SK-N-SH (cell line): ENCODE results near the gene THUMPD3. TPM values are rescaled to one million over a fixed set of nuclear protein-coding genes. Genes with fewer than 3 reads are reported as not detected.

Source experiments
- CTCF ChIA-PET: fragments of 300-600, 350-600 bp; formaldehyde crosslinking; extraction: SDS; loops from one replicate; lab custom pipeline; 2021; lab: Yijun Ruan, JAX
- POLR2A ChIA-PET: fragments of 350-600 bp; sonication (Branson Sonifier 250); formaldehyde crosslinking; extraction: SDS; loops from one replicate; lab custom pipeline; 2020; ENCODE audit warnings: antibody characterized with exemption, inconsistent platforms; lab: Yijun Ruan, JAX
- DNase-seq: peaks from one replicate; pipeline ENCODE4 v3.0.0; 2012
- H2AFZ ChIP-seq: fragments of 200-600 bp; sonication (generic); 2 replicates; pipeline ENCODE4 v1.8.1; 2016; ENCODE audit warnings: antibody characterized with exemption, mild to moderate bottlenecking, low read depth
- H3F3A ChIP-seq: fragments of 200-600 bp; sonication (generic); replicated peaks from 2 replicates; pipeline ENCODE3; 2016; ENCODE audit warnings: antibody characterized with exemption, mild to moderate bottlenecking; ENCODE audit not compliant: insufficient read depth
- H3K27ac ChIP-seq, 2 experiments: fragments of 200-500 bp in 1 of 2; fragments of 200-600 bp in 1 of 2; sonication (Bioruptor generic) in 1 of 2; sonication (generic), shearing (Covaris generic) in 1 of 2; 2 replicates each; pipeline versions ENCODE4 v1.5.1 to v1.6.1; 2014 to 2016; ENCODE audit warnings: low read depth in 2 of 2, inconsistent platforms in 1 of 2, low read length in 1 of 2, mild to moderate bottlenecking in 1 of 2, mixed read lengths in 1 of 2
- H3K27me3 ChIP-seq: fragments of 200-600 bp; sonication (generic), shearing (Covaris generic); 2 replicates; pipeline ENCODE4 v1.6.1; 2016; ENCODE audit warnings: mixed run types; ENCODE audit not compliant: insufficient read depth
- H3K36me3 ChIP-seq, 2 experiments: fragments of 200-500 bp in 1 of 2; fragments of 200-600 bp in 1 of 2; sonication (Bioruptor generic) in 1 of 2; sonication (generic) in 1 of 2; replicated peaks in 1 of 2; 2 replicates each; pipeline versions ENCODE3 to v1.5.1; 2014 to 2016; ENCODE audit warnings: low read length in 1 of 2, mild to moderate bottlenecking in 1 of 2; ENCODE audit not compliant: insufficient read depth in 2 of 2, control insufficient read depth in 1 of 2
- H3K4me1 ChIP-seq, 2 experiments: fragments of 200-500 bp in 1 of 2; fragments of 200-600 bp in 1 of 2; sonication (Bioruptor generic) in 1 of 2; sonication (generic), shearing (Covaris generic) in 1 of 2; 2 replicates each; pipeline versions ENCODE4 v1.5.1 to v1.6.1; 2014 to 2016; ENCODE audit warnings: low read depth in 1 of 2, low read length in 1 of 2, mixed run types in 1 of 2; ENCODE audit not compliant: insufficient read depth in 2 of 2, control insufficient read depth in 1 of 2
- H3K4me2 ChIP-seq: fragments of 200-600 bp; sonication (generic), shearing (Covaris generic); 2 replicates; pipeline ENCODE4 v1.6.1; 2017; ENCODE audit warnings: mixed run types
- H3K4me3 ChIP-seq, 2 experiments: fragments of 200-500 bp in 1 of 2; fragments of 200-600 bp in 1 of 2; sonication (Bioruptor generic) in 1 of 2; sonication (generic), shearing (Covaris generic) in 1 of 2; 2 replicates each; pipeline versions ENCODE4 v1.5.1 to v1.8.1; 2014 to 2016; ENCODE audit warnings: low read depth in 2 of 2, inconsistent platforms in 1 of 2, low read length in 1 of 2, mild to moderate bottlenecking in 1 of 2, mixed read lengths in 1 of 2, moderate library complexity in 1 of 2
- H3K79me2 ChIP-seq: fragments of 200-600 bp; sonication (generic); 2 replicates; pipeline ENCODE4 v1.8.1; 2017; ENCODE audit warnings: mild to moderate bottlenecking; ENCODE audit not compliant: insufficient read depth
- H3K9ac ChIP-seq: fragments of 200-600 bp; sonication (generic); 2 replicates; pipeline ENCODE4 v1.6.1; 2017; ENCODE audit warnings: mixed run types
- H3K9me2 ChIP-seq: fragments of 200-600 bp; sonication (generic); 2 replicates; pipeline ENCODE4 v1.6.1; 2017; ENCODE audit warnings: mixed run types
- H3K9me3 ChIP-seq: fragments of 200-600 bp; sonication (generic); 2 replicates; pipeline ENCODE4 v1.6.1; 2017; ENCODE audit warnings: mixed run types, mild to moderate bottlenecking, moderate library complexity
- H4K20me1 ChIP-seq: fragments of 200-600 bp; sonication (generic); 2 replicates; pipeline ENCODE4 v1.6.1; 2017; ENCODE audit warnings: mild to moderate bottlenecking, mixed run types; ENCODE audit not compliant: insufficient read depth
- EP300 ChIP-seq, 2 experiments: IDR thresholded peaks; 2 replicates each; pipeline versions ENCODE4 v1.4.0 to v1.6.1; 2012; ENCODE audit warnings: borderline replicate concordance in 1 of 2, low read depth in 1 of 2, low read length in 1 of 2
- FOSL2 ChIP-seq: IDR thresholded peaks from 2 replicates; pipeline ENCODE4 v1.4.0; 2012; ENCODE audit warnings: low read depth, mild to moderate bottlenecking, moderate library complexity, borderline replicate concordance
- FOXM1 ChIP-seq: IDR thresholded peaks from 2 replicates; pipeline ENCODE4 v1.4.0; 2012; ENCODE audit warnings: low read depth, mild to moderate bottlenecking
- JUND ChIP-seq: IDR thresholded peaks from 2 replicates; pipeline ENCODE4 v1.4.0; 2012
- NFIC ChIP-seq: IDR thresholded peaks from 2 replicates; pipeline ENCODE4 v1.4.0; 2012; ENCODE audit warnings: borderline replicate concordance
- POLR2AphosphoS5 ChIP-seq: IDR thresholded peaks from 2 replicates; pipeline ENCODE4 v1.6.1; 2012; ENCODE audit warnings: low read depth, low read length
- RCOR1 ChIP-seq: fragments of 150-350 bp; IDR thresholded peaks from 2 replicates; pipeline ENCODE4 v1.6.1; 2017; ENCODE audit warnings: antibody characterized with exemption, low read length
- RFX5 ChIP-seq: IDR thresholded peaks from 2 replicates; pipeline ENCODE4 v1.6.1; 2012; ENCODE audit warnings: mild to moderate bottlenecking, improper control_type of control experiment, low read length
- RXRA ChIP-seq: IDR thresholded peaks from 2 replicates; pipeline ENCODE4 v1.4.0; 2012; ENCODE audit warnings: low read depth, mild to moderate bottlenecking, borderline replicate concordance
- SIN3A ChIP-seq: IDR thresholded peaks from 2 replicates; pipeline ENCODE4 v1.6.1; 2012; ENCODE audit warnings: low read depth, mild to moderate bottlenecking, low read length, moderate library complexity, borderline replicate concordance
- TCF12 ChIP-seq: IDR thresholded peaks from 2 replicates; pipeline ENCODE4 v1.4.0; 2012
- TEAD4 ChIP-seq: IDR thresholded peaks from 2 replicates; pipeline ENCODE4 v1.4.0; 2012; ENCODE audit warnings: mild to moderate bottlenecking, borderline replicate concordance; ENCODE audit not compliant: insufficient read depth
- ZBTB33 ChIP-seq: IDR thresholded peaks from 2 replicates; pipeline ENCODE4 v1.4.0; 2012; ENCODE audit warnings: low read depth, borderline replicate concordance
- WGBS: methylation state at CpG from one replicate; pipeline ENCODE4 v1.1.6; 2017; ENCODE audit warnings: low lambda C conversion rate; 5-methylcytosine and 5-hydroxymethylcytosine counted together
- polyA plus RNA-seq, 3 experiments: library from polyadenylated mRNA; depleted of rRNA; stranded (reverse); fragments of >200 nt; gene quantifications; 2 replicates each; pipeline ENCODE4 v1.2.3, GENCODE V29; 2012
- TF ChIP-seq, protein P1 (sequence below): IDR thresholded peaks from 2 replicates; pipeline ENCODE4 v1.4.0; 2012; ENCODE audit warnings: low read depth
- TF ChIP-seq, protein P2 (sequence below): IDR thresholded peaks from 2 replicates; pipeline ENCODE4; 2012

The THUMPD3 gene
- polyA plus RNA-seq, 1 of the 3 experiments (the other 2 are of a cell fraction), result 27.1 TPM

DNA sequence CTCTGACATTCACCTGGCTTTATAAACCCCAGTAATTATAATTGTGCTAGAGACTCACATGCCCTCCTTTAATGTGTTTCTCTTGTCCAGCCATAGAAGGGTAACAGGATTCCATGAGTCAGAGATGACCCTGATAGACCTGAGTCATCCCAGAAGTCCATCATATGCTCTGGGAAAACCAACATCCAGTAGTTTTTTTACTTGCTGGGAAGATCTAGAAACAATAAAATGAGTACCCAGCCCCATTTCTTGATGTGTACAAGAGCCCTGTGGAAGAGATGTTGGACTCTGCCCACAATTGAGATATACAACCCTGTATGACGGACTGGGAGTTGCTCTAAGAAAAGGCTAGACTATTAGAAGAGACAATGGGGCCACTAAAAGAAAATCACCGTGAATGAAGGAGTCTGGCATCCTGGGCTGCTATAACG lies 22.4 kb upstream of the THUMPD3 start:
- Histone ChIP-seq H3K4me1 (peaks cover 4 to 9% of the 10 kb centered on the region in 2 experiments; a peak in 1 of 4 replicates), H3K79me2 (no peaks in the 10 kb centered on the region), H3K36me3 (no peaks in the 10 kb centered on the region), H4K20me1 (no peaks in the 10 kb centered on the region), H3K9ac (no peak overlapping the region), H3K4me2 (peak overlapping the region; percentile 30; the same call in 1 of the 2 replicates), H3K4me3 (no peak overlapping the region), H3K9me2 (no peaks in the 10 kb centered on the region), H2AFZ (no peak overlapping the region), H3K9me3 (no peaks in the 10 kb centered on the region), H3F3A (peaks cover 9% of the 10 kb centered on the region), H3K27me3 (no peaks in the 10 kb centered on the region), H3K27ac (peak overlapping the region in 1 of 2 experiments; percentile 84; a peak in 2 of 4 replicates)
- CTCF ChIA-PET, result interaction anchor here (0.7 to 2.1 kb wide), 4 partner anchors 10 to 163 kb away, joined by 3 to 12 read pairs (median 4); no protein-coding TSS in a partner anchor
- TF ChIP-seq RCOR1 (no peak), TEAD4 (peak; percentile 37; the same call in 1 of the 2 replicates), RFX5 (no peak), NFIC (peak; percentile 50; the same call in 1 of the 2 replicates), EP300 (IDR thresholded peaks at IDR 0.05; ENCODE audit: borderline replicate concordance in 1 of 2, low read depth in 1 of 2, low read length in 1 of 2) (peak; percentile 13 to 46; a peak in 1 of 4 replicates), JUND (peak; percentile 95), RXRA (peak; percentile 82), SIN3A (no peak), POLR2AphosphoS5 (peak; percentile 85; the same call in 1 of the 2 replicates), TCF12 (peak; percentile 90), ZBTB33 (0 out of 2 replicates have a peak, but pooled peaks have one; percentile 30), FOSL2 (peak; percentile 95)
- TF ChIP-seq, protein P1, sequence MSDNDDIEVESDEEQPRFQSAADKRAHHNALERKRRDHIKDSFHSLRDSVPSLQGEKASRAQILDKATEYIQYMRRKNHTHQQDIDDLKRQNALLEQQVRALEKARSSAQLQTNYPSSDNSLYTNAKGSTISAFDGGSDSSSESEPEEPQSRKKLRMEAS, result peak; percentile 30; the same call in 1 of the 2 replicates
- TF ChIP-seq, protein P2, sequence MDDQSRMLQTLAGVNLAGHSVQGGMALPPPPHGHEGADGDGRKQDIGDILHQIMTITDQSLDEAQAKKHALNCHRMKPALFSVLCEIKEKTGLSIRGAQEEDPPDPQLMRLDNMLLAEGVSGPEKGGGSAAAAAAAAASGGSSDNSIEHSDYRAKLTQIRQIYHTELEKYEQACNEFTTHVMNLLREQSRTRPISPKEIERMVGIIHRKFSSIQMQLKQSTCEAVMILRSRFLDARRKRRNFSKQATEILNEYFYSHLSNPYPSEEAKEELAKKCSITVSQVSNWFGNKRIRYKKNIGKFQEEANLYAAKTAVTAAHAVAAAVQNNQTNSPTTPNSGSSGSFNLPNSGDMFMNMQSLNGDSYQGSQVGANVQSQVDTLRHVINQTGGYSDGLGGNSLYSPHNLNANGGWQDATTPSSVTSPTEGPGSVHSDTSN, result peak; percentile 82
- POLR2A ChIA-PET, result no interaction called here
- WGBS, result 54% methylated on average over 3 of the region's 3 CpGs
- no peak for DNase-seq

GRCh38 chr3:9342696-9343095 lies 20.2 kb upstream of the THUMPD3 start:
- Histone ChIP-seq H3K36me3 (no peaks in the 10 kb centered on the region), H3K27ac (no peak overlapping the region), H3K4me3 (no peak overlapping the region), H3K79me2 (no peaks in the 10 kb centered on the region), H3K9ac (no peak overlapping the region), H3K9me2 (no peaks in the 10 kb centered on the region), H3K27me3 (no peaks in the 10 kb centered on the region), H3K9me3 (no peaks in the 10 kb centered on the region), H3K4me1 (peaks cover 4 to 9% of the 10 kb centered on the region in 2 experiments; a peak in 1 of 4 replicates), H2AFZ (no peak overlapping the region), H3F3A (peaks cover 11% of the 10 kb centered on the region), H3K4me2 (no peak overlapping the region), H4K20me1 (no peaks in the 10 kb centered on the region)
- ChIA-PET CTCF (interaction anchor here (0.7 to 2.8 kb wide), 2 partner anchors 10 to 413 kb away, joined by 3 to 13 read pairs; no protein-coding TSS in a partner anchor), POLR2A (interaction anchor here (1.2 kb wide), 1 partner anchor 20 kb away, joined by 3 read pairs; the partner anchor contains the start of gene THUMPD3)
- TF ChIP-seq JUND (no peak), RXRA (no peak), FOXM1 (no peak)
- 83% methylated on average over 4 of the region's 4 CpGs for WGBS
- no peak for DNase-seq
